ENCODE measurements around the gene SLC12A8. TPM values are rescaled to one million over a fixed set of nuclear protein-coding genes. Genes with fewer than 3 reads are reported as not detected.

SLC12A8 gene
- total RNA-seq, 1 donor from 2014 or later: 2.4 TPM

GRCh38 chr3:125039131-125040100 is 173.1 kb downstream of the SLC12A8 start:
- no peak for DNase-seq (ENCODE audit: low spot score in 2 of 2)
- no peak for FAIRE-seq

GRCh38 chr3:125037498-125038150 is 174.9 kb downstream of the SLC12A8 start:
- FAIRE-seq (no peak), DNase-seq (ENCODE audit: low spot score in 2 of 2) (no peak)

GRCh38 chr3:125035217-125035616 is 177.3 kb downstream of the SLC12A8 start:
- no peak for FAIRE-seq

GRCh38 chr3:125033616-125034015 is 178.9 kb downstream of the SLC12A8 start:
- FAIRE-seq (no peak), DNase-seq (ENCODE audit: low spot score in 2 of 2) (no peak)

More at GRCh38 chr3:125035217-125035616, 177.3 kb downstream of the SLC12A8 start:
- DNase-seq (ENCODE audit: low spot score in 2 of 2): no peak

GRCh38 chr3:125033135-125033534 is 179.4 kb downstream of the SLC12A8 start:
- FAIRE-seq (no peak), DNase-seq (ENCODE audit: low spot score in 2 of 2) (no peak)

- DNase-seq (ENCODE audit: low spot score in 2 of 2): no peak
- no peak for FAIRE-seq
These were observed 179.9 kb downstream of the SLC12A8 start for GRCh38 chr3:125032683-125033082.

Small RNA genes within 50 kb of the gene (small RNA-seq; reads per million reads assigned to genes)
- 0.08 reads per million for gene MIR5092
- gene RNA5SP137: not detected
- not detected for gene RNU6-230P

Other genes with a start within 250 kb of the SLC12A8 start
- gene HEG1, start 156.8 kb downstream of the SLC12A8 start, total RNA-seq: 5.7 TPM
- gene ZNF148, start 162.6 kb upstream of the SLC12A8 start, total RNA-seq: 106 TPM

Data from frontal cortex (tissue), 4 donors.